Stimulated activated CD4-positive, alpha-beta T cell treated with anti-CD3 and anti-CD28 coated beads, TNF-alpha, amount 100 ng/mL, for 24 hours (primary cell): Measurements from ENCODE around the gene USP21.

ENCODE experiments used
- DNase-seq, 3 experiments: peaks; one replicate each; pipeline ENCODE4 v3.0.0-alpha.2; 2020; ENCODE audit warnings: low read depth in 3 of 3

USP21 gene

DNA sequence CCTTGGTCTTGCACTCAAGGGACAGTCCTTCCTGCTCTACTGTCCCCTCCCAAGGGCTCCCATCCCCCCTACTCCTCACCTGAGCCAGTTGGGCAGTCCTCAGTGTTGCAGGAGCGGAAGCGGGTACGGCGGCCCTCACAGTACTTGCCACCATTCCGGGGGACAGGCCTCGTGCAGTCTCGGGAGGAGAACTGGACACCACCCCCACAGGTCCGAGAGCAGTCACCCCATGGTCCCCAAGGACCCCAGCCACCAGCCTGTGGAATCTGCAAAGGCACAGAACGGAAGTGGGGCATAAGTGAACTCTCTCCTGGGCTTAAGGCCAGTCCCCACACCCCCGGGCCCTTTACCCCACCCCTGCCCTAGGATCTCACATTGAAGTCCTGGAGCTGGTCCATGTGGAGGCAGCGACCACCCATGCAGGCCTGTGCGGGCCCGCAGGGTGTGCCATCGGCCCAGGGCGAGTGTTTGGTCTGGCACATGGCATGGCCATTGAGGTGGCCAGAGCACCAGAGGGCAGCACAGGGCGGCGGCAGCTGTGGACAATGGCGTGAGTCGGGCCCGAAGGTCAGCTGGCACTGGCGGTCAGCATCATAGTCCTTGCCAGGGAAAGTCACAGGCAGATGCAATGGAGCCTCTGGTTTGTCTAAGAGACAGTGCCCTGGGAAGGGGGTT lies 34.4 kb downstream of the USP21 start:
- DNase-seq = no peak

DNA sequence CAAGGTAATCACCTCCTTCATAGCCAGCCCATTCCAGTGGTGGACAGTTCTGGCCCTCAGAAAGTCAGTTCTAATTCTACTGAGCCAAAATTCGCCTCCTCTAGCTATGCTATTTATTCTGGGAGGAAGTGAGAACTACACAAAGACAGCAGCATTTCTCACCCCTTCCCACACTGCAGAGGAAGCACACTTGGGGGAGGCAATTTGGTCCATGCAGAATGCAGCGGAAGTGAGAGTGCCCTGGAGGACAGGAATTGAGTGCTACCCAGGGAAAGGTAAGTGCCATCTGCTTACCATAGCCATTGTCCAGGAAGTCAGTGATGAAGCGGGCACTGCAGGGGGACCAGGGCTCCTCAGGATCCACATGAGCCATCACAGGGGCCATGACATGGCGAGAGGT lies 35.9 kb downstream of the USP21 start:
- DNase-seq = no peak

GRCh38 chr1:161196111-161196510 lies 36.8 kb downstream of the USP21 start:
- DNase-seq = no peak

- DNase-seq = no peak
Measured at GRCh38 chr1:161196521-161197451, 37.5 kb downstream of the USP21 start.

- DNase-seq = no peak
Measured at GRCh38 chr1:161197560-161198193, 38.4 kb downstream of the USP21 start.

DNA sequence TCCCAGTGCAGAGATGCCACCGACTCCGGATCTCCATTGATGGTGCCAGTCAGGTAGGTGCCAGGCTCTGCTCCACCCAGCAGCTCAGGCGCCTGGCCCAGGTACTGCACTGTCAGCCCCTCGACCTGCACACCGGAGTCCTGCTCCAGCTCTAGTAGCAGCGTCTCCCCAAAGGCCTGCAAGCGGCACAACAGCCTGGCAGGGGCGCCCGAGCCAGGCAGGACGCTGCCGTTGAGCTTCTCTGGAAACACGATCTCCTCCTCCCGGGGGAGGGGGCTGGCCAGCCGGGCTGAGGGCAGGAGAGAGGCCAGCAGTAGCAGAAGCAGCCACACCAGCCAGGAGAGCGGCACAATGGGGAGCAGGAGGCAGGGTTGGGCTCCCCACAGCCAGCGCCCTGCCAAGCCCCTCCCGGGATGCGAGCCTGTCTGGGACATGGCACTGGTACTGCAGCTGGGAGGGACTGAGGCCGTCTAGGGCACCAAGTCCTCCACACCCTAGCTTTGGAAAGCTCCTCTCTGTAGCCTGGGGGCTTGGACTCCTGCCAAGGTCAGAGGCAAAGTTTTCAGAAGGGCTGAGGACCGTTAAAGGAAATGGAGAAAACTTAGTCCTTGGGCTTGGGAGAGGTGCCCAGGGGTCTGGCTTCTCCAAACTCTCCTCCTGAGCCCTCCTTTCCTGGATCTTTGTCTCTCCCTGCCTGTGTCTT lies 39.0 kb downstream of the USP21 start:
- DNase-seq = no peak

DNA sequence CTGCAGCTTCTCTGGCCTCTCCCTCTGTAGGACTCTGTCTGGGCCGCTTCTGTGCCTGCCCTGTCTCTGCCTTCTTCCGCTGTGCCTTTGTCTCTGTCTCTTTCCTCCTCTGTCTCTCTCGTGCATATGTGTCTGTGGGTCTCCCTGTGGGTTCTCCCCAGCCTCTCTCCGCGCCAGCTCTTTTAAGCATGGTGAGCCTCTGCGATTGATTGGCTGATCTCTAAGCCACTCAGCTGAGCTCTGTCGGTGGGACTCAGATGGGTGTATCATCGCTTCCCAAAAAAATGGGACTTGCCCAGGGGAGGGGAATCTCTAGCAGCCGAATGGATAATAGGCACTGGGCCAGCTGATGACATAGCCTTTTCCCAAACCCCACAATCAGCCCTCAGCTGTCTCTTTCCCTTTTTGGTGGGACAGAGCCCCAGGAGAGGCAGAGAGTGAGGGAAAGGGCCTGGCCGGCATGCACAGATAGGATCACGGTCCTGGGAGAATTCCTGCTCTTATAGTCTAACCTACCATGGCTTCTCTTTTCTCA lies 39.7 kb downstream of the USP21 start, which contains the start of gene ADAMTS4:
Gene ADAMTS4 (minus strand): TSS at position 158 of the 535 bp plus-strand sequence. CDS start 427 bp downstream, outside the sequence.
- no peak for DNase-seq

DNA sequence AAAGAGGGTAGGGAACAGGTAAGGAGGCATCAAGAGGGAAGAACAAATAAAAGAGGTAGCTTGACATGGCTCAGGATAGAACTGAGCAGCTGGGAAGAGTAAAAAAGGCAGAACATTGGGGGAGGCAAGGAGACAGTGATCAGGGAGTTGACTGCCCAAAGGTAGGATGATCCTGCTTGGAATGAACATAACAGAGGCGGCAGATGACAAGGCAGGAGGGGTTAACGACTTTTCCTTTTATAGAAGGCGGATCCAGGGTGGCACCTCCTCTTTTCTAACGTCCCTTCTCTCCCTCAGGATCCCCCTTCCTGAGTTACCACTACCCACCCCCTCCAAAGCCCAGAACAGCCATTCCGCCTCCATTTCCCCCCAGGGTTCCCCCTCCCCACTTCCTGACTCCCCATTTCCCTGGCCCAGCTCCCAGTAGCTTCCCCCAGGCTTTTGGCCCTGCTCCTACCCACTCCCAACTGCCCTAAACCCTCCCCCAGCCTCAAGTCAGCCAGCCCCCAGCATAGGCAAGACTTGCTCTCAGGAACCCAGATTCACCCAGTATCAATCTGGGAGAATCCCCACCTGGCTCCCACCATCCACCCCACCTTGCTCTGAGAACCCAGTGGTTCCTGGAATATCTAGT lies 40.3 kb downstream of the USP21 start:
- DNase-seq = no peak

DNA sequence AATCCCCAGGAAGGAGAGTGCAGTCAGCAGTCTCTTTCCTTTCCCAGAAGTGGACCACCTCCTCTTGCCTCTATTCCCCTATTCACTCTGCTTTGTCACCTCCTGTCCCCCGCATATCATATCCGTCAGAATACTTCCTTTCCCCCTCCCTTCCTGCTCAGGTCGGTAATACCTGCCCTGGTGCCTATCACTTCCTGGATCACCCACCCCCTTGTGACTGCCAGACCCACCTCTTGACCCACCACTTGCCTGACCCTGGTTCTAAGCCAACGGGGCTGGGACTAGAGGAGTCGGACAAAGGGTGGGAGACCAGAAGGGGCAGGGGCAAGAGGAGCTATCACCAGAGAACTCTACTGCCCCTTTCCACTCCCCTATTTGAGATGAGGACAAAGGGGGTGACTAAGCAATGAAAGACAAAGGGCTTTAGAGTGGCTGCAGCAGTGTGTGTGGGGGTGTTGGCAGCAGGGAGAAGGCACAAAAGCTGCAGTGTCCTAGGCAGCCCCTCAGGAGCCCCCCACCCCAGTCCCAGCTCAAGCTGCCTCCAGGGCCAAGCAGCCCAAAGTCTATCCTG lies 41.2 kb downstream of the USP21 start:
- DNase-seq = no peak

- DNase-seq = no peak
Measured at GRCh38 chr1:161200992-161201835, 41.9 kb downstream of the USP21 start.

DNA sequence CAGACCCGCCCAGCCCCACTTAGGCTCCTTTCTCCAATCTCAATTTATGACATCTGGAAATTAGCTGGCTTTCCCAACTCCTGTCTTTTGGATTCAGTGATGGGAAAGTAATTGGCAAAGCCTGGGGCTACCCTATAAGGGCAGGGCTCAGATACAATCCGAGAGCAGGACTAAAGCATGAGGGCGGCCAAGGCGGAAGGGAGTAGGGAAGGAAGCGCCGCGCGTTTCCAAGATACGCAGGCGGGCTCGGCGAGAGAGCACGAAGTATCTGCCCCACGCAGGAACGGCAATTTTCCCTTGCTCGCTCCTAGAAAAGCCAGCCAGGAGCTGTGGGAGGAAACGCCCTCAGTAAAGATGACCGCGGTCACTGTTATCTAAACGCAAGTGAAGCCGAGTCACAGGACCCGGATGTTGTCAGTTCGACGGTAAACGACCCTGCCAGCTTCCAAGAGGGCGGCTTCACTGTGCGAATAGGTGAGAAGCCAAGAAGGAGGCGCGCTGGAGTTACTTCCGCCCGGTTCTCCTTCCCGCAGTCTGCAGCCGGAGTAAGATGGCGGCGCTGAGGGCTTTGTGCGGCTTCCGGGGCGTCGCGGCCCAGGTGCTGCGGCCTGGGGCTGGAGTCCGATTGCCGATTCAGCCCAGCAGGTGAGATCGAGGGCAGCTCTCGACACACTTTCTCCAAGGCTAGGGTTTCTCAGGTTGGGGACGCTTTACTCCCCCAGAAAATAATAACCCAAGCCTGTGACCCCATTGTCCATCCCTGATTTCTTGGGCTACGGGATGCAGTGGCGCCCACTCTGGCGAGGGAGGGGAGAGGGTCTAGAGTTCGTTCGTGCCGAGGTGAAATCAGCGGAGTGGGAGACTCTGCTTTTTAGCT lies 42.8 kb downstream of the USP21 start, which contains the start of gene NDUFS2:
Gene NDUFS2 (plus strand): TSS at position 532 of the 877 bp plus-strand sequence. CDS start 19 bp downstream, at position 551.
- peak; percentile 94 to 95 (median 95) for DNase-seq

GRCh38 chr1:161206411-161207140 lies 47.3 kb downstream of the USP21 start:
- DNase-seq = no peak

- DNase-seq = no peak
Measured at GRCh38 chr1:161207173-161207572, 47.9 kb downstream of the USP21 start.

DNA sequence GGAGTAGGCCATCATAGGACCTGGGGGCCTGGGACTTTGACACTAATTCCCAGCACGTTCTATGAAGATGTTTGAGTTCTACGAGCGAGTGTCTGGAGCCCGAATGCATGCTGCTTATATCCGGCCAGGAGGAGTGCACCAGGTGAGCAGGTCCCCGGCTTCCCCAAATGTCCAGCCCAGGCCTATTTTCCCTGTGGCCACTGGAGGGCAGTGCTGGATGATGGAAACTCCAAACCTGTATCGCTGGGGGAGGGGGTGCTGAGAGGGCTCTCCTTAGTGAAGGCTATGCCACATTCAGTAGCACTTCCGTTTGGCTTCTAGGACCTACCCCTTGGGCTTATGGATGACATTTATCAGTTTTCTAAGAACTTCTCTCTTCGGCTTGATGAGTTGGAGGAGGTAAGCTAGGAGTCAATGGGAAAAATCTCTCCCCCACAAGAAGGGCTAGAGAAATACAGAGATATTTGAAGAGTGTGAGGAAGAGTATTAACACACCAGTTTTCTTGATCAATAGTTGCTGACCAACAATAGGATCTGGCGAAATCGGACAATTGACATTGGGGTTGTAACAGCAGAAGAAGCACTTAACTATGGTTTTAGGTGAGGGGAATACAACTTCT lies 50.6 kb downstream of the USP21 start:
- DNase-seq = peak; percentile 43 to 63 (median 62)

- DNase-seq = no peak
Measured at GRCh38 chr1:161214369-161214768, 55.1 kb downstream of the USP21 start.

DNA sequence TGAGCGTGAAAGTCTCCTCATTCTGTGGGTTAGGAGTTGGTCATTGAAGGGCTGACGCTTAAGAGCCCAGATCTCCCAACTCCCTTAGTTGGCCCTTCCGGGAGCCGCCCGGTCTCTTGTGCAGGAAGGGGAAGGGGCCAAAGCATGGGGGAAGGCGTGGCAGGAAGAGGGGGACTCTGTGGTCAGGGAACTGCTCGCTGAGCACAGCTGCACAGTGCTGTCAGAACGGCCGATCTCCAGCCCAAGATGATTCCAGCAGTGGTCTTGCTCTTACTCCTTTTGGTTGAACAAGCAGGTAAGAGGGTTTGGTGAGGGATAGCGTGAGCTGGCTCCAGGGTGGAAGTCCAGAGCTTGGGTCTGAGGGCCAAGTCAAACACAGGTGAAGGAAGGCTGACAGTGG lies 55.8 kb downstream of the USP21 start, which contains the start of gene FCER1G:
Gene FCER1G (plus strand): TSS at position 220 of the 400 bp plus-strand sequence. CDS start 27 bp downstream, at position 247.
- DNase-seq = no peak
